Measurements from ENCODE around the gene DAZAP2.

The DAZAP2 gene

GRCh38 chr12:51227962-51228361 is 10.7 kb upstream of the DAZAP2 start:
- TF ChIP-seq ARNTL (CRISPR knock-in tag; IDR thresholded peaks at IDR 0.05; ENCODE audit: borderline replicate concordance, low read depth) = no peak
- no peak for TF ChIP-seq ZNF8 (CRISPR knock-in tag; IDR thresholded peaks at IDR 0.05)
- TF ChIP-seq PPARA (CRISPR knock-in tag; IDR thresholded peaks at IDR 0.05; ENCODE audit: borderline replicate concordance) = no peak
- TF ChIP-seq BACH2 (CRISPR knock-in tag; IDR thresholded peaks at IDR 0.05; ENCODE audit: borderline replicate concordance) = no peak
- no peak for TF ChIP-seq TOX (CRISPR knock-in tag; IDR thresholded peaks at IDR 0.05; ENCODE audit: borderline replicate concordance)
- TF ChIP-seq TCF4 (CRISPR knock-in tag; IDR thresholded peaks at IDR 0.05; ENCODE audit: borderline replicate concordance) = no peak
- TF ChIP-seq OSR1 (CRISPR knock-in tag; IDR thresholded peaks at IDR 0.05) = no peak
- TF ChIP-seq SNAI2 (CRISPR knock-in tag; IDR thresholded peaks at IDR 0.05) = no peak
- TF ChIP-seq ZFP3 (CRISPR knock-in tag; IDR thresholded peaks at IDR 0.05) = no peak
- no peak for ATAC-seq

DNA sequence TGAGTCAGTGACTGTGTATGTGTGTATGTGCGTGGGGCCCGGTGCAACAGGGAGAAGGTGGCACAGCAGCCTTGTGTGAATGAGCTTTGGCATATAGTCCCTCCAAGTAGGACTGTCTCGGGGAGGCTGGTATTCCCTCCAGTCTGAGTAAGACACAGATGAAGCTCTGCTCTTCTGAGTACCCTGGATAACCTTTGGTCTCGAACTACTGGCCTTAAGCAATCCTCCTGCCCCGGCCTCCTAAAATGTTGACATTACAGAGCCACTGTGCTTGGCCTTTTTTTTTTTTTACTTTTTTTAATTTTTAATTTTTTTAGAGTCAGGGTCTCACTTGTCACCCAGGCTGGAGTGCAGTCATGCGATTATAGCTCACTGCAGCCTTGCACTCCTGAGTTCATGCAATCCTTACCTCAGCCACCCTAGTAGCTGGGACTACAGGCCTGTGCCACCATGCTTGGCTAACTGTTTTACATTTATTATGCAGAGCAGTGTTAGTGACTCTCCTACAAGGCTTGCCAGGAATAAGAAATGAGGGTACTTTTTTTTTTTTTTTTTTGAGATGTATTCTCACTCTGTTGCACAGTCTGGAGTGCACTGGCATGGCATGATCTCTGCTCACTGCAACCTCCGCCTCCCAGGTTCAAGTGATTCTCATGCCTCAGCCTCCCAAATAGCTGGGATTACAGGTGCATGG is 9.4 kb upstream of the DAZAP2 start:
- ATAC-seq = no peak
- TF ChIP-seq ZNF70 (CRISPR knock-in tag; IDR thresholded peaks at IDR 0.05) = no peak
- TF ChIP-seq CSDC2 (CRISPR knock-in tag; IDR thresholded peaks at IDR 0.05) = no peak
- TF ChIP-seq ZC3H10 (CRISPR knock-in tag; IDR thresholded peaks at IDR 0.05) = no peak
- TF ChIP-seq TOX (CRISPR knock-in tag; IDR thresholded peaks at IDR 0.05; ENCODE audit: borderline replicate concordance) = no peak
- no peak for TF ChIP-seq ZFP3 (CRISPR knock-in tag; IDR thresholded peaks at IDR 0.05)

DNA sequence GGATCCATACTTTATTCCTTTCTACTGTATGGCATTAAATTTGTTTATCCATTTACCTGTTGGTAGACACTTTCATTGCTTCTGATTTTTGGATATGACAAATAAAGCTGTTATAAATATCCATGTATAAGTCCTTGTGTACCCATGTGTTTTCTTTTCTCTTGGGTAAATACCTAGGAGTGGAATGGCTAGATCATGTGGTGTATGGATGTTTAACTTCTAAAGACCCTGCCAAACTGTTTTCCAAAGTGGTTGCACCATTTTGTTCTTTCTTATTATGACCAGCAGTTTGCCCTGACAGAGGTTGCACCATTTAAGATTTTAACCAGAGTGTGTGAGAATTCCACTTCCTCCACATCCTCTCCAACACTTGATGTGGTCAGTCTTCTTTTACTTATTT is 6.0 kb upstream of the DAZAP2 start:
- no peak for ATAC-seq
- no peak for TF ChIP-seq CREB5 (CRISPR knock-in tag; IDR thresholded peaks at IDR 0.05; ENCODE audit: low read depth)
- no peak for TF ChIP-seq TCF4 (CRISPR knock-in tag; IDR thresholded peaks at IDR 0.05; ENCODE audit: borderline replicate concordance)
- no peak for TF ChIP-seq CSDC2 (CRISPR knock-in tag; IDR thresholded peaks at IDR 0.05)
- TF ChIP-seq ZNF8 (CRISPR knock-in tag; IDR thresholded peaks at IDR 0.05) = no peak
- TF ChIP-seq, protein P1, sequence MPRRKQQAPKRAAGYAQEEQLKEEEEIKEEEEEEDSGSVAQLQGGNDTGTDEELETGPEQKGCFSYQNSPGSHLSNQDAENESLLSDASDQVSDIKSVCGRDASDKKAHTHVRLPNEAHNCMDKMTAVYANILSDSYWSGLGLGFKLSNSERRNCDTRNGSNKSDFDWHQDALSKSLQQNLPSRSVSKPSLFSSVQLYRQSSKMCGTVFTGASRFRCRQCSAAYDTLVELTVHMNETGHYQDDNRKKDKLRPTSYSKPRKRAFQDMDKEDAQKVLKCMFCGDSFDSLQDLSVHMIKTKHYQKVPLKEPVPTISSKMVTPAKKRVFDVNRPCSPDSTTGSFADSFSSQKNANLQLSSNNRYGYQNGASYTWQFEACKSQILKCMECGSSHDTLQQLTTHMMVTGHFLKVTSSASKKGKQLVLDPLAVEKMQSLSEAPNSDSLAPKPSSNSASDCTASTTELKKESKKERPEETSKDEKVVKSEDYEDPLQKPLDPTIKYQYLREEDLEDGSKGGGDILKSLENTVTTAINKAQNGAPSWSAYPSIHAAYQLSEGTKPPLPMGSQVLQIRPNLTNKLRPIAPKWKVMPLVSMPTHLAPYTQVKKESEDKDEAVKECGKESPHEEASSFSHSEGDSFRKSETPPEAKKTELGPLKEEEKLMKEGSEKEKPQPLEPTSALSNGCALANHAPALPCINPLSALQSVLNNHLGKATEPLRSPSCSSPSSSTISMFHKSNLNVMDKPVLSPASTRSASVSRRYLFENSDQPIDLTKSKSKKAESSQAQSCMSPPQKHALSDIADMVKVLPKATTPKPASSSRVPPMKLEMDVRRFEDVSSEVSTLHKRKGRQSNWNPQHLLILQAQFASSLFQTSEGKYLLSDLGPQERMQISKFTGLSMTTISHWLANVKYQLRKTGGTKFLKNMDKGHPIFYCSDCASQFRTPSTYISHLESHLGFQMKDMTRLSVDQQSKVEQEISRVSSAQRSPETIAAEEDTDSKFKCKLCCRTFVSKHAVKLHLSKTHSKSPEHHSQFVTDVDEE (CRISPR knock-in tag; IDR thresholded peaks at IDR 0.05) = no peak
- TF ChIP-seq ZC3H10 (CRISPR knock-in tag; IDR thresholded peaks at IDR 0.05) = no peak

DNA sequence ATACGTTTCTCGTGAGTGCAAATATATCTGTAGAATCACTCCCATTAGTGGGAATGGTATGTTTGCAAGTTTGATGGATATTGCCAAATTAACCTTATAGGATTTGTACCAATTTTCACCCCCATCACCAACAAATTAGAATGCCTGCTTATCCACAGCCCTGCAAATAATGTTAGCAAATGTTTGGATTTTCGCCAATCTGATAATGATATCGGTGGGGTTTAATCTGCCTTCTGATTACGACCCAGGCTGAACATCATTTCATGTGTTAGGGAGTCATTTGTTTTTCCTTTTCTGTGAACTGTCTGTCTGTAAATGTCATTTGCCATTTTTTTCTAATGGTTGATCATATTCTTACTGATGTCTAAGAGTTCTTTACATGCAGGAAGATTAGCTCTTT is 4.1 kb upstream of the DAZAP2 start:
- ATAC-seq = no peak
- TF ChIP-seq ZNF70 (CRISPR knock-in tag; IDR thresholded peaks at IDR 0.05) = no peak
- TF ChIP-seq SNAI2 (CRISPR knock-in tag; IDR thresholded peaks at IDR 0.05) = no peak
- TF ChIP-seq, protein P2, sequence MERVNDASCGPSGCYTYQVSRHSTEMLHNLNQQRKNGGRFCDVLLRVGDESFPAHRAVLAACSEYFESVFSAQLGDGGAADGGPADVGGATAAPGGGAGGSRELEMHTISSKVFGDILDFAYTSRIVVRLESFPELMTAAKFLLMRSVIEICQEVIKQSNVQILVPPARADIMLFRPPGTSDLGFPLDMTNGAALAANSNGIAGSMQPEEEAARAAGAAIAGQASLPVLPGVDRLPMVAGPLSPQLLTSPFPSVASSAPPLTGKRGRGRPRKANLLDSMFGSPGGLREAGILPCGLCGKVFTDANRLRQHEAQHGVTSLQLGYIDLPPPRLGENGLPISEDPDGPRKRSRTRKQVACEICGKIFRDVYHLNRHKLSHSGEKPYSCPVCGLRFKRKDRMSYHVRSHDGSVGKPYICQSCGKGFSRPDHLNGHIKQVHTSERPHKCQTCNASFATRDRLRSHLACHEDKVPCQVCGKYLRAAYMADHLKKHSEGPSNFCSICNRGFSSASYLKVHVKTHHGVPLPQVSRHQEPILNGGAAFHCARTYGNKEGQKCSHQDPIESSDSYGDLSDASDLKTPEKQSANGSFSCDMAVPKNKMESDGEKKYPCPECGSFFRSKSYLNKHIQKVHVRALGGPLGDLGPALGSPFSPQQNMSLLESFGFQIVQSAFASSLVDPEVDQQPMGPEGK (CRISPR knock-in tag; IDR thresholded peaks at IDR 0.05; ENCODE audit: borderline replicate concordance) = no peak
- no peak for TF ChIP-seq PPARA (CRISPR knock-in tag; IDR thresholded peaks at IDR 0.05; ENCODE audit: borderline replicate concordance)
- no peak for TF ChIP-seq ZC3H10 (CRISPR knock-in tag; IDR thresholded peaks at IDR 0.05)
- no peak for TF ChIP-seq ZNF8 (CRISPR knock-in tag; IDR thresholded peaks at IDR 0.05)
- TF ChIP-seq, protein P3, sequence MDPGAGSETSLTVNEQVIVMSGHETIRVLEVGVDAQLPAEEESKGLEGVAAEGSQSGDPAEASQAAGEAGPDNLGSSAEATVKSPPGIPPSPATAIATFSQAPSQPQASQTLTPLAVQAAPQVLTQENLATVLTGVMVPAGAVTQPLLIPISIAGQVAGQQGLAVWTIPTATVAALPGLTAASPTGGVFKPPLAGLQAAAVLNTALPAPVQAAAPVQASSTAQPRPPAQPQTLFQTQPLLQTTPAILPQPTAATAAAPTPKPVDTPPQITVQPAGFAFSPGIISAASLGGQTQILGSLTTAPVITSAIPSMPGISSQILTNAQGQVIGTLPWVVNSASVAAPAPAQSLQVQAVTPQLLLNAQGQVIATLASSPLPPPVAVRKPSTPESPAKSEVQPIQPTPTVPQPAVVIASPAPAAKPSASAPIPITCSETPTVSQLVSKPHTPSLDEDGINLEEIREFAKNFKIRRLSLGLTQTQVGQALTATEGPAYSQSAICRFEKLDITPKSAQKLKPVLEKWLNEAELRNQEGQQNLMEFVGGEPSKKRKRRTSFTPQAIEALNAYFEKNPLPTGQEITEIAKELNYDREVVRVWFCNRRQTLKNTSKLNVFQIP (CRISPR knock-in tag; IDR thresholded peaks at IDR 0.05; ENCODE audit: borderline replicate concordance, low read depth) = no peak

DNA sequence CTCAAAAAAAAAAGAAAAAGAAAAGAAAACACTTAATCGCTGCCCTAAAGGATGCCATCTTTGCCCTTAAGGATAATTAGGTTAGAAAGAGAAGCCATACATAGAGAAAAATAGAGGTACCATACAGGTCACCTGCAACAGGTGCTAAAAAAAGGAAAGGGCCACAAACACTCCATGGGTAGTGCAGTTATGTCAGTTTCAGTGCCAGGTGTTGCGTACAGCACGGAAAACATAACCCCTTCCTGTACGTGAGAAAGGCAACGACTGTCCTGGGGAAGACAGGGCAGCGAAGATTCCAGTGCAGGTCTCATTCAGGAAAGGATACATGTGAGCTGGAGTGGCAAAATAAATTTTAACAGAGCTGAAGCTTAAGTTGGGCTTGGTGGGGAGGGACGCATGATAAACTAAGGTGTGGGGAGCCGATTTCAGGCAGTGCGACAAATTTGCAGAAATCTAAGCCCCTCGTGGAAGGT is 553 bp upstream of the DAZAP2 start:
- TF ChIP-seq CSDC2 (CRISPR knock-in tag; IDR thresholded peaks at IDR 0.05) (no peak), ZC3H10 (CRISPR knock-in tag; IDR thresholded peaks at IDR 0.05) (no peak), ZFP30 (CRISPR knock-in tag; IDR thresholded peaks at IDR 0.05) (no peak), TCF4 (CRISPR knock-in tag; IDR thresholded peaks at IDR 0.05; ENCODE audit: borderline replicate concordance) (no peak), SNAI2 (CRISPR knock-in tag; IDR thresholded peaks at IDR 0.05) (no peak), ZNF565 (CRISPR knock-in tag; conservative IDR thresholded peaks at IDR 0.05; ENCODE audit: low read depth) (no peak), ZNF70 (CRISPR knock-in tag; IDR thresholded peaks at IDR 0.05) (no peak), RARB (CRISPR knock-in tag; IDR thresholded peaks at IDR 0.05) (no peak), CREB5 (CRISPR knock-in tag; IDR thresholded peaks at IDR 0.05; ENCODE audit: low read depth) (no peak), ESRRG (CRISPR knock-in tag; IDR thresholded peaks at IDR 0.05) (no peak)
- TF ChIP-seq, protein P4, sequence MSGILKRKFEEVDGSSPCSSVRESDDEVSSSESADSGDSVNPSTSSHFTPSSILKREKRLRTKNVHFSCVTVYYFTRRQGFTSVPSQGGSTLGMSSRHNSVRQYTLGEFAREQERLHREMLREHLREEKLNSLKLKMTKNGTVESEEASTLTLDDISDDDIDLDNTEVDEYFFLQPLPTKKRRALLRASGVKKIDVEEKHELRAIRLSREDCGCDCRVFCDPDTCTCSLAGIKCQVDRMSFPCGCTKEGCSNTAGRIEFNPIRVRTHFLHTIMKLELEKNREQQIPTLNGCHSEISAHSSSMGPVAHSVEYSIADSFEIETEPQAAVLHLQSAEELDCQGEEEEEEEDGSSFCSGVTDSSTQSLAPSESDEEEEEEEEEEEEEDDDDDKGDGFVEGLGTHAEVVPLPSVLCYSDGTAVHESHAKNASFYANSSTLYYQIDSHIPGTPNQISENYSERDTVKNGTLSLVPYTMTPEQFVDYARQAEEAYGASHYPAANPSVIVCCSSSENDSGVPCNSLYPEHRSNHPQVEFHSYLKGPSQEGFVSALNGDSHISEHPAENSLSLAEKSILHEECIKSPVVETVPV (CRISPR knock-in tag; IDR thresholded peaks at IDR 0.05) = no peak
- ATAC-seq = peak; percentile 8; the same call in 1 of the 3 replicates
